H9 (cell line): ENCODE data around the gene LMNTD1. TPM values are rescaled to one million over a fixed set of nuclear protein-coding genes. Genes with fewer than 3 reads are reported as not detected.

Experiments
- DNase-seq: peaks from one replicate; pipeline ENCODE4 v3.0.0-alpha.2; 2017
- H2AFZ ChIP-seq: one replicate; pipeline ENCODE4 v1.6.1; 2013; ENCODE audit warnings: mild to moderate bottlenecking, low read length, control low read depth, moderate library complexity
- H2AK5ac ChIP-seq: 2 replicates; pipeline ENCODE4 v1.6.1; 2013; ENCODE audit warnings: low read length, control low read depth, mixed read lengths; ENCODE audit not compliant: insufficient read length
- H2BK120ac ChIP-seq: one replicate; pipeline ENCODE4 v1.6.1; 2013; ENCODE audit warnings: low read depth, mild to moderate bottlenecking, low read length, control low read depth, inconsistent platforms; ENCODE audit not compliant: poor library complexity, severe bottlenecking
- H2BK12ac ChIP-seq: 2 replicates; pipeline ENCODE4 v1.6.1; 2013; ENCODE audit warnings: low read length, control low read depth, mixed read lengths, low read depth; ENCODE audit not compliant: insufficient read length
- H2BK15ac ChIP-seq: 2 replicates; pipeline ENCODE4 v1.6.1; 2013; ENCODE audit warnings: low read depth, low read length, control low read depth
- H2BK20ac ChIP-seq: one replicate; pipeline ENCODE4 v1.6.1; 2013; ENCODE audit warnings: low read depth, mild to moderate bottlenecking, low read length, control low read depth, inconsistent platforms; ENCODE audit not compliant: poor library complexity, severe bottlenecking
- H2BK5ac ChIP-seq: 2 replicates; pipeline ENCODE4 v1.6.1; 2013; ENCODE audit warnings: low read length, control low read depth, mixed read lengths; ENCODE audit not compliant: insufficient read length
- H3K14ac ChIP-seq: 2 replicates; pipeline ENCODE4 v1.6.1; 2013; ENCODE audit warnings: low read length, control low read depth; ENCODE audit not compliant: insufficient read depth
- H3K18ac ChIP-seq: 2 replicates; pipeline ENCODE4 v1.6.1; 2013; ENCODE audit warnings: low read depth, mild to moderate bottlenecking, mixed read lengths, low read length, control low read depth; ENCODE audit not compliant: insufficient read length
- H3K23ac ChIP-seq: 2 replicates; pipeline ENCODE4 v1.6.1; 2013; ENCODE audit warnings: low read length, control low read depth, mixed read lengths, low read depth; ENCODE audit not compliant: insufficient read length
- H3K23me2 ChIP-seq: 2 replicates; pipeline ENCODE4 v1.6.1; 2013; ENCODE audit warnings: low read depth, mild to moderate bottlenecking, mixed read lengths, low read length, control low read depth; ENCODE audit not compliant: insufficient read length, poor library complexity, severe bottlenecking
- H3K27ac ChIP-seq: 2 replicates; pipeline ENCODE4 v1.5.1; 2013; ENCODE audit warnings: low read length, control low read depth, mixed read lengths, low read depth; ENCODE audit not compliant: insufficient read length
- H3K27me3 ChIP-seq: 2 replicates; pipeline ENCODE4 v1.6.1; 2013; ENCODE audit warnings: low read length, control low read depth, inconsistent platforms; ENCODE audit not compliant: insufficient read depth
- H3K4ac ChIP-seq: 2 replicates; pipeline ENCODE4 v1.6.1; 2013; ENCODE audit warnings: low read depth, mild to moderate bottlenecking, control low read depth, inconsistent platforms, low read length, moderate library complexity
- H3K4me1 ChIP-seq: 2 replicates; pipeline ENCODE4 v1.6.1; 2013; ENCODE audit warnings: low read length, control low read depth, inconsistent platforms; ENCODE audit not compliant: insufficient read depth
- H3K4me2 ChIP-seq: 2 replicates; pipeline ENCODE4 v1.6.1; 2013; ENCODE audit warnings: low read length, control low read depth, mixed read lengths; ENCODE audit not compliant: insufficient read length, insufficient read depth
- H3K56ac ChIP-seq: 2 replicates; pipeline ENCODE4 v1.6.1; 2013; ENCODE audit warnings: low read depth, mild to moderate bottlenecking, mixed read lengths, low read length, control low read depth; ENCODE audit not compliant: insufficient read length
- H3K79me1 ChIP-seq: 2 replicates; pipeline ENCODE4 v1.6.1; 2013; ENCODE audit warnings: low read depth, mild to moderate bottlenecking, moderate library complexity, low read length, control low read depth, inconsistent platforms; ENCODE audit not compliant: insufficient read depth, poor library complexity, severe bottlenecking
- H3K79me2 ChIP-seq: 2 replicates; pipeline ENCODE4 v1.6.1; 2013; ENCODE audit warnings: low read length, control low read depth, inconsistent platforms; ENCODE audit not compliant: insufficient read depth
- H3K9ac ChIP-seq: 2 replicates; pipeline ENCODE4 v1.6.1; 2013; ENCODE audit warnings: low read length, control low read depth, mixed read lengths; ENCODE audit not compliant: insufficient read length; ENCODE audit errors: extremely low read depth
- H3K9me3 ChIP-seq: one replicate; pipeline ENCODE4 v1.6.1; 2013; ENCODE audit warnings: low read depth, low read length, inconsistent platforms; ENCODE audit not compliant: control insufficient read depth
- H3T11ph ChIP-seq: one replicate; pipeline ENCODE4 v1.6.1; 2013; ENCODE audit warnings: mild to moderate bottlenecking, low read length, control low read depth, inconsistent platforms
- H4K20me1 ChIP-seq: one replicate; pipeline ENCODE4 v1.6.1; 2013; ENCODE audit not compliant: control insufficient read depth, insufficient read length, insufficient read depth
- H4K5ac ChIP-seq: 2 replicates; pipeline ENCODE4 v1.6.1; 2013; ENCODE audit warnings: low read depth, mild to moderate bottlenecking, mixed read lengths, low read length, control low read depth; ENCODE audit not compliant: insufficient read length
- H4K8ac ChIP-seq: replicated peaks from 2 replicates; pipeline ENCODE4 v1.6.1; 2013; ENCODE audit warnings: low read length, control low read depth, mixed read lengths, low read depth; ENCODE audit not compliant: insufficient read length
- H4K91ac ChIP-seq: 2 replicates; pipeline ENCODE4 v1.6.1; 2013; ENCODE audit warnings: low read depth, mild to moderate bottlenecking, moderate library complexity, mixed read lengths, low read length, control low read depth; ENCODE audit not compliant: insufficient read length
- H3K27ac Mint-ChIP-seq, 3 experiments: 2 replicates in 2 of 3; 3 replicates in 1 of 3; pipeline ENCODE4 v1.8.0; 2020 to 2021; ENCODE audit warnings: mixed read lengths in 3 of 3, mild to moderate bottlenecking in 1 of 3, moderate library complexity in 1 of 3
- H3K27me3 Mint-ChIP-seq: 2 replicates; pipeline ENCODE4 v1.8.0; 2021; ENCODE audit warnings: low read depth, mild to moderate bottlenecking, moderate library complexity, mixed read lengths
- H3K36me3 Mint-ChIP-seq, 3 experiments: 2 replicates in 2 of 3; 3 replicates in 1 of 3; pipeline ENCODE4 v1.8.0; 2020 to 2021; ENCODE audit warnings: low read depth in 3 of 3, mixed read lengths in 3 of 3; ENCODE audit not compliant: insufficient read depth in 1 of 3
- H3K4me1 Mint-ChIP-seq, 2 experiments: 2 replicates each; pipeline ENCODE4 v1.8.0; 2020; ENCODE audit warnings: mixed read lengths in 2 of 2
- H3K4me3 Mint-ChIP-seq, 2 experiments: 2 replicates in 1 of 2; 3 replicates in 1 of 2; pipeline ENCODE4 v1.8.0; 2020 to 2021; ENCODE audit warnings: mild to moderate bottlenecking in 2 of 2, mixed read lengths in 2 of 2, moderate library complexity in 1 of 2
- H3K9me3 Mint-ChIP-seq, 2 experiments: 2 replicates in 1 of 2; 3 replicates in 1 of 2; pipeline ENCODE4 v1.8.0; 2020; ENCODE audit warnings: mild to moderate bottlenecking in 2 of 2, mixed read lengths in 2 of 2, moderate library complexity in 1 of 2
- CTCF ChIP-seq: fragments of 200-600 bp; sonication (generic); conservative IDR thresholded peaks from 3 replicates; pipeline ENCODE4 v1.8.0; 2021; ENCODE audit warnings: antibody characterized with exemption, mild to moderate bottlenecking
- total RNA-seq: library from RNA; stranded (reverse); gene quantifications from 2 replicates; pipeline ENCODE4 v1.2.1, GENCODE V29; 2021

The LMNTD1 gene
- total RNA-seq, 1 experiment from 2014 or later = not detected

GRCh38 chr12:25591144-25591543, 38.1 kb upstream of the LMNTD1 start:
- DNase-seq = peak; percentile 70
- Histone ChIP-seq H2BK15ac (no peak overlapping the region), H2BK5ac (no peak overlapping the region), H4K20me1 (no peaks in the 10 kb centered on the region), H3K79me2 (no peaks in the 10 kb centered on the region), H4K5ac (no peak overlapping the region), H3K4me2 (no peak overlapping the region), H3K79me1 (no peaks in the 10 kb centered on the region), H3K23ac (no peak overlapping the region), H4K8ac (no peak overlapping the region), H4K91ac (no peak overlapping the region), H2AFZ (no peak overlapping the region), H3K4ac (no peak overlapping the region), H2AK5ac (no peak overlapping the region), H2BK12ac (no peak overlapping the region), H3K18ac (no peak overlapping the region), H2BK120ac (no peak overlapping the region), H3K23me2 (no peaks in the 10 kb centered on the region), H3K9ac (no peak overlapping the region), H3K27me3 (no peaks in the 10 kb centered on the region), H3T11ph (no peak overlapping the region), H2BK20ac (no peak overlapping the region), H3K4me1 (no peaks in the 10 kb centered on the region), H3K14ac (no peak overlapping the region), H3K27ac (no peak overlapping the region), H3K56ac (no peak overlapping the region), H3K9me3 (no peaks in the 10 kb centered on the region)
- H3K27me3 Mint-ChIP-seq = no peaks in the 10 kb centered on the region
- H3K9me3 Mint-ChIP-seq = peaks cover 3 to 4% of the 10 kb centered on the region in 2 experiments; a peak in 3 of 5 replicates
- no peak overlapping the region for H3K4me3 Mint-ChIP-seq
- no peak overlapping the region for H3K27ac Mint-ChIP-seq
- peak; percentile 61 for TF ChIP-seq CTCF
- H3K36me3 Mint-ChIP-seq = peaks cover 0 to 6% (median 2%) of the 10 kb centered on the region in 3 experiments; a peak in 3 of 7 replicates
- H3K4me1 Mint-ChIP-seq = no peaks in the 10 kb centered on the region
